Measurements from ENCODE around the gene ZNF554. TPM values are rescaled to one million over a fixed set of nuclear protein-coding genes. Genes with fewer than 3 reads are reported as not detected.

The ZNF554 gene
- total RNA-seq, 2 donors from 2014 or later = 4.4 to 8.6 TPM

DNA sequence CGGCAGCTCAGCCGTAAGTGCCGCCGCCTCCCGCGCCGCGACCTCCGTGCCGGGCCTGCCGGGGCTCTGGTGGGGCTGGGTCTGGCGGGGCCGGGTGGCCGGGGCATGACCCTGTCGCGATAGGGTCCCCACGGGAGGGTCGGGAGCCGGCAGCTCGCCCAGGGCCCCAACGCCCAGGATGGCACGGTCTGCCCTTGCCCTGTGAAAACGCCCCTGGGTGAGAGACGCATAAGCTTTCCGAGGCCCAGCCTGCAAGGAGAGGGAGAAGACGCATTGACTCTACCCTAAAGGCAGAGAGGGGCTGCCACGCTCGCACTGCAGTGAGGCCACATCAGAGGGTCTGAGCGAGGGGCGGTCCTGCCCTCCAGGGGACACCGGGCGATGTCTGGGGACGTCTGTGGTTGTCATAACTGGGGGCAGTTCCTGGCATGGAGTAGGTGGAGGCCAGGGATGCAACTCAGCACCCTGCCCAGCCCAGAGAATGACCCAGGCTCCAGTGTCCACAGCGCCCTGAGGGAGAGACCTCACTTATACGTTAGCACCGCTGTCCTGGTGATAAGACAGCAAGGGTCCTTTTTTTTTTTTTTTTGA is 539 bp downstream of the ZNF554 start:
- DNase-seq (ENCODE audit: low spot score) = no peak
- H3K4me3 ChIP-seq = peak overlapping the region; percentile 82 to 83
- H3K27me3 ChIP-seq (replicated peaks; ENCODE audit: insufficient read depth) = no peaks in the 10 kb centered on the region
- H3K4me1 ChIP-seq (replicated peaks) = no peaks in the 10 kb centered on the region
- TF ChIP-seq POLR2A (IDR thresholded peaks at IDR 0.05) (no peak), POLR2AphosphoS5 (IDR thresholded peaks at IDR 0.05) (no peak)
- TF ChIP-seq, protein P1, sequence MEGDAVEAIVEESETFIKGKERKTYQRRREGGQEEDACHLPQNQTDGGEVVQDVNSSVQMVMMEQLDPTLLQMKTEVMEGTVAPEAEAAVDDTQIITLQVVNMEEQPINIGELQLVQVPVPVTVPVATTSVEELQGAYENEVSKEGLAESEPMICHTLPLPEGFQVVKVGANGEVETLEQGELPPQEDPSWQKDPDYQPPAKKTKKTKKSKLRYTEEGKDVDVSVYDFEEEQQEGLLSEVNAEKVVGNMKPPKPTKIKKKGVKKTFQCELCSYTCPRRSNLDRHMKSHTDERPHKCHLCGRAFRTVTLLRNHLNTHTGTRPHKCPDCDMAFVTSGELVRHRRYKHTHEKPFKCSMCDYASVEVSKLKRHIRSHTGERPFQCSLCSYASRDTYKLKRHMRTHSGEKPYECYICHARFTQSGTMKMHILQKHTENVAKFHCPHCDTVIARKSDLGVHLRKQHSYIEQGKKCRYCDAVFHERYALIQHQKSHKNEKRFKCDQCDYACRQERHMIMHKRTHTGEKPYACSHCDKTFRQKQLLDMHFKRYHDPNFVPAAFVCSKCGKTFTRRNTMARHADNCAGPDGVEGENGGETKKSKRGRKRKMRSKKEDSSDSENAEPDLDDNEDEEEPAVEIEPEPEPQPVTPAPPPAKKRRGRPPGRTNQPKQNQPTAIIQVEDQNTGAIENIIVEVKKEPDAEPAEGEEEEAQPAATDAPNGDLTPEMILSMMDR (IDR thresholded peaks at IDR 0.05) = no peak
- H3K27ac ChIP-seq = peak overlapping the region; percentile 30 to 48
- H3K9me3 ChIP-seq = no peaks in the 10 kb centered on the region
- 2% methylated on average over 14 of the region's 36 CpGs for WGBS
- no peaks in the 10 kb centered on the region for H3K36me3 ChIP-seq
- intact Hi-C loops (cut with DNase I) = no loop called here

DNA sequence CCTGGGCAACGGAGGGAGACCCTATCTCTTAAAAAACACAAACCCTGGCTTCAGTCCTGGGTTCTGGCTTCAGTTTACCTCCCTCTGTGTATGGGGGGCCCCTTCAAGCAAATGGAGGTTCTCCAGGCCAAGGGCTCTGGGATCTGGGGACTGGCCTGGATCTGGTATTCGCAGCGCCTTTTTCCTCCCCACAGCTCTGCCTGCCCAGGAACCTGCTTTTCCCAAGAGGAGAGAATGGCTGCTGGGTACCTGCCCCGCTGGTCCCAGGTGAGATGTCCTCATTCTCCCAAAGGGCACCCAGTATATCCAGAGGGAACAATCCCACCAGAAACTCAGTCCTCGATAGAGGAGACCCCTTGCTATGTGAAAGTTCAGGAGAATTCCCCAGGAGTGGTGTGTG is 3.2 kb downstream of the ZNF554 start:
- no peak for DNase-seq (ENCODE audit: low spot score)
- no peaks in the 10 kb centered on the region for H3K36me3 ChIP-seq
- 92% methylated on average over 4 of the region's 5 CpGs for WGBS
- intact Hi-C loops (cut with DNase I) = no loop called here
- H3K27ac ChIP-seq = no peak overlapping the region
- no peaks in the 10 kb centered on the region for H3K9me3 ChIP-seq
- no peaks in the 10 kb centered on the region for H3K4me1 ChIP-seq (replicated peaks)
- H3K27me3 ChIP-seq (replicated peaks; ENCODE audit: insufficient read depth) = no peaks in the 10 kb centered on the region
- no peak overlapping the region for H3K4me3 ChIP-seq
- TF ChIP-seq, protein P1 (IDR thresholded peaks at IDR 0.05) = no peak
- TF ChIP-seq POLR2A (IDR thresholded peaks at IDR 0.05) (no peak), POLR2AphosphoS5 (IDR thresholded peaks at IDR 0.05) (no peak)

DNA sequence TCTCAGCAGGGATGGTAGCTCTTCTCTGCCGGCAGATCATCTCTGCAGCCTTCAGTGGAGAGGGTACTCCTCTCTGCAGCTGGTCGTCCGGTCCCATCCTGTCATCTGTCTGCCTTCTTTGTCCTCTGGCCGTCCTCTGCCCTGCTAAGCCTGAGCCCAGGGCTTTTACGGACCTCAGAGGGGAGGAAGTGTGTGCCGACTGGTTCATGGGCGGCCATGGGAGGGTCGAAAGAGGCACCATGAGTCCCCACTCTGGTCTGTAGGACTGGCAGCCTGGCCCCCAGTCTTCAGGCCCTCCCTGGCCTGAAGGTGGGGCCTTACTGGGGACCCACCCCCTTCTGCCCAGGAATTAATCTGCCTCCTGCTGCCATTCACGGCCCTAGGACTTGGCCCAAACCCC is 4.0 kb downstream of the ZNF554 start:
- H3K4me3 ChIP-seq = no peak overlapping the region
- WGBS = 82% methylated on average over 9 of the region's 9 CpGs
- no peak for TF ChIP-seq POLR2A (IDR thresholded peaks at IDR 0.05)
- TF ChIP-seq POLR2AphosphoS5 (IDR thresholded peaks at IDR 0.05) = no peak
- TF ChIP-seq, protein P1 (IDR thresholded peaks at IDR 0.05) = no peak
- no peaks in the 10 kb centered on the region for H3K36me3 ChIP-seq
- H3K27ac ChIP-seq = no peak overlapping the region
- no peaks in the 10 kb centered on the region for H3K9me3 ChIP-seq
- no peaks in the 10 kb centered on the region for H3K4me1 ChIP-seq (replicated peaks)
- intact Hi-C loops (cut with DNase I) = no loop called here
- H3K27me3 ChIP-seq (replicated peaks; ENCODE audit: insufficient read depth) = no peaks in the 10 kb centered on the region
- no peak for DNase-seq (ENCODE audit: low spot score)

DNA sequence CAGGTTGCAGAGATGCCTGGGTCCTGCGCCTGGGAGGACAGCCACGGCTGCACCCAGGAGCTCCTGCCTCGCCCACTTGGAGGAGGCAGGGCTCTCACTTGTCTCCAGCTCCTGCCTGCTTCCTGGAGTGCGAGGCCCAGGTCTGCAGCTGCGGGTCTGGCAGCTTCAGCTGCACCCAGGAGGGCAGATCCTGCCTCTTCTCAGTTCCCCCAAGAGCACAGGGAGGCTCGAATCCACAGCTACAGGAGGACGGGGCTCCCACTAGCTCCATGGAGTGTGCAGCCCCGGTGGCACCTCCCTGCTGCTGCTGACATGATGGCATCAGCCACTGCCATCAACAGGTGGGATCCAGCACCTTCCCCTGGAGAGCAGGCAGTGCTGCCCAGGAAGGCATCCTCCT is 4.5 kb downstream of the ZNF554 start:
- no peak for DNase-seq (ENCODE audit: low spot score)
- intact Hi-C loops (cut with DNase I) = no loop called here
- Histone ChIP-seq H3K27me3 (replicated peaks; ENCODE audit: insufficient read depth) (no peaks in the 10 kb centered on the region), H3K4me3 (no peak overlapping the region), H3K9me3 (no peaks in the 10 kb centered on the region), H3K36me3 (no peaks in the 10 kb centered on the region), H3K4me1 (replicated peaks) (no peaks in the 10 kb centered on the region), H3K27ac (no peak overlapping the region)
- WGBS = 78% methylated on average over 8 of the region's 8 CpGs
- TF ChIP-seq, protein P1 (IDR thresholded peaks at IDR 0.05) = no peak
- no peak for TF ChIP-seq POLR2A (IDR thresholded peaks at IDR 0.05)

DNA sequence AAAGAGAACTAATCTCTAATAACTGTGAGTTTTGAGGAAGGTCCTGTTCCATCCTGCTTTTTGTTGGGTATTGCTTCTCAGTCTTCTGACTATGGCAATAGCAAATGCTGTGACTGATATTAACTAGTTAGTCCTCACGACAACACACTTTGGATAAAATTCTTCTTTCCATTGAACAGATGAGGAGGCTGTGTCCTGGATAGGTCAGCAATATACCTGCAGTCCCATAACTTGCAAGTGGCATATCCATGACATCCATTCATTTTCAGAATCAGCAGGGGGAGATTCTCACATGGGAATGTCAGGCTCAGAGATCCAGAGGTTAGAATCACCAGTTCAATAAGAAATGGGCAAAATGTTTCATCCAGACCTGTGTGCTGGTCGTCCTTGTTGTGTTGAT is 7.4 kb downstream of the ZNF554 start:
- TF ChIP-seq, protein P1 (IDR thresholded peaks at IDR 0.05) = no peak
- TF ChIP-seq POLR2A (IDR thresholded peaks at IDR 0.05) (no peak), POLR2AphosphoS5 (IDR thresholded peaks at IDR 0.05) (no peak)
- Histone ChIP-seq H3K36me3 (no peaks in the 10 kb centered on the region), H3K9me3 (no peaks in the 10 kb centered on the region), H3K4me3 (no peak overlapping the region), H3K4me1 (replicated peaks) (no peaks in the 10 kb centered on the region), H3K27ac (no peak overlapping the region), H3K27me3 (replicated peaks; ENCODE audit: insufficient read depth) (no peaks in the 10 kb centered on the region)
- intact Hi-C loops (cut with DNase I) = no loop called here
- DNase-seq (ENCODE audit: low spot score) = no peak
- WGBS = 96% methylated on average over 2 of the region's 2 CpGs
